Esophagus squamous epithelium (tissue), 5 donors: ENCODE measurements around the gene CACTIN. TPM values are rescaled to one million over a fixed set of nuclear protein-coding genes. Genes with fewer than 3 reads are reported as not detected.

Experiments used
- DNase-seq: peaks from one replicate; lab custom pipeline; 2025; lab: John Stamatoyannopoulos, UW
- H3K27ac ChIP-seq, 4 donors: fragments of 200-600 bp; sonication (generic); one replicate each; pipeline ENCODE4 v1.5.1; 2016 to 2019; ENCODE audit warnings: mild to moderate bottlenecking in 1 of 4
- H3K27me3 ChIP-seq, 4 donors: fragments of 200-600 bp; sonication (generic); 1 replicate in 3 of 4; 2 replicates in 1 of 4; pipeline versions ENCODE4 v1.5.1 to v1.6.0; 2017 to 2021; ENCODE audit warnings: antibody characterized with exemption in 1 of 4
- H3K36me3 ChIP-seq, 3 donors: fragments of 200-600 bp; sonication (generic); one replicate each; pipeline ENCODE4 v1.5.1; 2016 to 2019
- H3K4me1 ChIP-seq, 3 donors: fragments of 200-600 bp; sonication (generic); one replicate each; pipeline ENCODE4 v1.5.1; 2017 to 2019
- H3K4me3 ChIP-seq, 4 donors: fragments of 200-600 bp; sonication (generic); 1 replicate in 3 of 4; 2 replicates in 1 of 4; pipeline ENCODE4 v1.5.1; 2016 to 2019; ENCODE audit warnings: mild to moderate bottlenecking in 2 of 4, moderate library complexity in 1 of 4
- H3K9me3 ChIP-seq, 3 donors: fragments of 200-600 bp; sonication (generic); one replicate each; pipeline ENCODE4 v1.5.1; 2016 to 2019
- POLR2A ChIP-seq, 4 donors: fragments of 450-650 bp; IDR thresholded peaks; one replicate each; pipeline ENCODE4 v1.6.1; 2017; ENCODE audit warnings: antibody characterized with exemption in 4 of 4, mild to moderate bottlenecking in 4 of 4, moderate library complexity in 3 of 4
- WGBS, 2 donors: methylation state at CpG; one replicate each; pipeline ENCODE4 v1.1.5; 2018; 5-methylcytosine and 5-hydroxymethylcytosine counted together
- intact Hi-C: fragments of 100-400 bp; cut with DNase I; formaldehyde crosslinking; loops from one replicate; pipeline ENCODE4 v1.15.0; 2022
- small RNA-seq, 4 donors: library from RNA; depleted of rRNA; stranded (forward); fragments of <200 nt; gene quantifications; one replicate each; pipeline ENCODE3, GENCODE V24; 2016
- total RNA-seq, 4 donors: library from RNA; depleted of rRNA; stranded (reverse); fragments of >200 nt; gene quantifications; one replicate each; pipeline ENCODE4 v1.1.0, GENCODE V29; 2016
- TF ChIP-seq, protein P1 (sequence below), 6 experiments: fragments of 450-650 bp in 4 of 6; fragments of 200-600 bp in 2 of 6; sonication (generic) in 2 of 6; IDR thresholded peaks; one replicate each; pipeline ENCODE4 v1.5.1; 2016 to 2019; ENCODE audit warnings: antibody characterized with exemption in 6 of 6, mild to moderate bottlenecking in 4 of 6, moderate library complexity in 4 of 6
- donor health status: DM: yes; HTN: yes; CAD: no.

The CACTIN gene
- total RNA-seq, 4 donors from 2014 or later: 15.9 to 26.7 (median 21.3) TPM

GRCh38 chr19:3563709-3564524 lies 62.7 kb downstream of the CACTIN start:
- 74 to 79% methylated on average over 8 to 12 of the region's 17 CpGs for WGBS, 2 donors
- DNase-seq: no peak
- Histone ChIP-seq H3K9me3 (no peaks in the 10 kb centered on the region), H3K4me3 (no peak overlapping the region), H3K27ac (no peak overlapping the region), H3K4me1 (peaks cover 0 to 6% (median 0%) of the 10 kb centered on the region in 3 donors), H3K27me3 (no peaks in the 10 kb centered on the region), H3K36me3 (no peaks in the 10 kb centered on the region)
- intact Hi-C loops: no loop called here
- TF ChIP-seq, protein P1, sequence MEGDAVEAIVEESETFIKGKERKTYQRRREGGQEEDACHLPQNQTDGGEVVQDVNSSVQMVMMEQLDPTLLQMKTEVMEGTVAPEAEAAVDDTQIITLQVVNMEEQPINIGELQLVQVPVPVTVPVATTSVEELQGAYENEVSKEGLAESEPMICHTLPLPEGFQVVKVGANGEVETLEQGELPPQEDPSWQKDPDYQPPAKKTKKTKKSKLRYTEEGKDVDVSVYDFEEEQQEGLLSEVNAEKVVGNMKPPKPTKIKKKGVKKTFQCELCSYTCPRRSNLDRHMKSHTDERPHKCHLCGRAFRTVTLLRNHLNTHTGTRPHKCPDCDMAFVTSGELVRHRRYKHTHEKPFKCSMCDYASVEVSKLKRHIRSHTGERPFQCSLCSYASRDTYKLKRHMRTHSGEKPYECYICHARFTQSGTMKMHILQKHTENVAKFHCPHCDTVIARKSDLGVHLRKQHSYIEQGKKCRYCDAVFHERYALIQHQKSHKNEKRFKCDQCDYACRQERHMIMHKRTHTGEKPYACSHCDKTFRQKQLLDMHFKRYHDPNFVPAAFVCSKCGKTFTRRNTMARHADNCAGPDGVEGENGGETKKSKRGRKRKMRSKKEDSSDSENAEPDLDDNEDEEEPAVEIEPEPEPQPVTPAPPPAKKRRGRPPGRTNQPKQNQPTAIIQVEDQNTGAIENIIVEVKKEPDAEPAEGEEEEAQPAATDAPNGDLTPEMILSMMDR (IDR thresholded peaks at IDR 0.05): no peak
- TF ChIP-seq POLR2A (IDR thresholded peaks at IDR 0.05): no peak

Small RNAs within 50 kb of the gene (small RNA-seq; reads per million reads assigned to genes)
- gene AC005786.1: 0 reads per million in 4 donors

Other genes starting within 250 kb of the CACTIN start
- gene SMIM24, start 146.3 kb downstream of the CACTIN start, total RNA-seq: not detected
- gene SMIM44, start 143.3 kb downstream of the CACTIN start, total RNA-seq: not detected
- gene DOHH, start 126.1 kb downstream of the CACTIN start, total RNA-seq: 10 to 100 TPM; 21.0 to 29.5 (median 26.4) TPM
- 10 to 100 TPM; 26.5 to 46.8 (median 27.2) TPM for gene FZR1, start 120.5 kb downstream of the CACTIN start, total RNA-seq
- under 1 TPM in 1 of 4 donors, not detected in 3; 0.95 TPM for gene TEKTIP1, start 87.6 kb downstream of the CACTIN start, total RNA-seq
- gene MFSD12, start 69.2 kb downstream of the CACTIN start, total RNA-seq: 10 to 100 TPM; 22.5 to 50.4 (median 37.3) TPM
- 10 to 100 TPM; 56.1 to 77.6 (median 76.9) TPM for gene HMG20B, start 53.8 kb downstream of the CACTIN start, total RNA-seq
- under 1 TPM; 0.18 to 0.76 (median 0.22) TPM for gene GIPC3, start 41.3 kb downstream of the CACTIN start, total RNA-seq
- 1 to 10 TPM in 1 of 4 donors, under 1 TPM in 3; 0.23 to 1.3 (median 0.45) TPM for gene TBXA2R, start 19.9 kb downstream of the CACTIN start, total RNA-seq
- 10 to 100 TPM; 12.0 to 25.3 (median 15.2) TPM for gene PIP5K1C, start 73.7 kb upstream of the CACTIN start, total RNA-seq
- 10 to 100 TPM; 23.7 to 71.1 (median 28.0) TPM for gene TJP3, start 81.6 kb upstream of the CACTIN start, total RNA-seq
- 10 to 100 TPM; 12.9 to 26.5 (median 22.7) TPM for gene APBA3, start 134.9 kb upstream of the CACTIN start, total RNA-seq
- 10 to 100 TPM; 50.2 to 79.9 (median 60.9) TPM for gene MRPL54, start 135.9 kb upstream of the CACTIN start, total RNA-seq
- gene RAX2, start 145.4 kb upstream of the CACTIN start, total RNA-seq: not detected
- gene MATK, start 159.6 kb upstream of the CACTIN start, total RNA-seq: 1 to 10 TPM in 3 of 4 donors, not detected in 1; 1.1 to 4.4 (median 2.1) TPM
- gene ZFR2, start 242.2 kb upstream of the CACTIN start, total RNA-seq: not detected